Mesendoderm (in vitro differentiated cells): ENCODE measurements around the gene SCIMP.

Experiments used
- DNase-seq: peaks from one replicate; pipeline ENCODE4 v3.0.0; 2013
- H2AK5ac ChIP-seq: 2 replicates; pipeline ENCODE4 v1.6.1; 2013; ENCODE audit warnings: low read length, inconsistent platforms
- H2BK120ac ChIP-seq: 2 replicates; pipeline ENCODE4 v1.6.1; 2013; ENCODE audit warnings: low read depth, mild to moderate bottlenecking, low read length, moderate library complexity, mixed read lengths
- H2BK15ac ChIP-seq: replicated peaks from 2 replicates; pipeline ENCODE4 v1.6.1; 2013; ENCODE audit warnings: low read depth, mild to moderate bottlenecking, moderate library complexity
- H2BK5ac ChIP-seq: 2 replicates; pipeline ENCODE4 v1.6.1; 2013; ENCODE audit warnings: low read length, inconsistent platforms
- H3K18ac ChIP-seq: 2 replicates; pipeline ENCODE4 v1.6.1; 2013; ENCODE audit warnings: mild to moderate bottlenecking, low read length, mixed read lengths
- H3K23ac ChIP-seq: one replicate; pipeline ENCODE4 v1.6.1; 2013; ENCODE audit warnings: low read length
- H3K27ac ChIP-seq: 2 replicates; pipeline ENCODE4 v1.5.1; 2013; ENCODE audit warnings: low read depth, mild to moderate bottlenecking, inconsistent platforms, low read length, moderate library complexity
- H3K27me3 ChIP-seq: 2 replicates; pipeline ENCODE4 v1.6.1; 2013; ENCODE audit warnings: low read length, control low read depth, mild to moderate bottlenecking, inconsistent platforms; ENCODE audit not compliant: insufficient read depth, poor library complexity
- H3K36me3 ChIP-seq: 2 replicates; pipeline ENCODE4 v1.6.1; 2013; ENCODE audit warnings: low read length, inconsistent platforms; ENCODE audit not compliant: control insufficient read depth, insufficient read depth
- H3K4ac ChIP-seq: one replicate; pipeline ENCODE4 v1.6.1; 2013; ENCODE audit warnings: low read depth, mild to moderate bottlenecking, low read length, moderate library complexity
- H3K4me1 ChIP-seq: 2 replicates; pipeline ENCODE4 v1.6.1; 2013; ENCODE audit warnings: low read depth, low read length, inconsistent platforms; ENCODE audit not compliant: control insufficient read depth
- H3K4me2 ChIP-seq: 2 replicates; pipeline ENCODE4 v1.6.1; 2013; ENCODE audit warnings: low read length
- H3K4me3 ChIP-seq: 2 replicates; pipeline ENCODE4 v1.5.1; 2013; ENCODE audit warnings: mild to moderate bottlenecking, low read length
- H3K56ac ChIP-seq: one replicate; pipeline ENCODE4 v1.6.1; 2013; ENCODE audit warnings: low read length
- H3K79me1 ChIP-seq: 2 replicates; pipeline ENCODE4 v1.6.1; 2013; ENCODE audit warnings: low read length, inconsistent platforms
- H3K79me2 ChIP-seq: 2 replicates; pipeline ENCODE4 v1.6.1; 2013; ENCODE audit warnings: mild to moderate bottlenecking, low read length; ENCODE audit not compliant: control insufficient read depth, insufficient read depth
- H3K9ac ChIP-seq: 2 replicates; pipeline ENCODE4 v1.6.1; 2013; ENCODE audit warnings: low read length, inconsistent platforms
- H4K5ac ChIP-seq: one replicate; pipeline ENCODE4 v1.6.1; 2013; ENCODE audit warnings: low read length
- H4K8ac ChIP-seq: one replicate; pipeline ENCODE4 v1.6.1; 2013; ENCODE audit warnings: low read depth, mild to moderate bottlenecking, control low read depth, low read length, moderate library complexity
- WGBS: extraction: QIAGEN DNeasy Blood & Tissue Kit; methylation state at CpG from one replicate; pipeline ENCODE4 v1.1.7; 2013; ENCODE audit warnings: low lambda C conversion rate, missing lambda C conversion rate; ENCODE audit not compliant: insufficient coverage; ENCODE audit errors: extremely low coverage; 5-methylcytosine and 5-hydroxymethylcytosine counted together

SCIMP gene

GRCh38 chr17:5269241-5269960 is 34.7 kb upstream of the SCIMP start:
- no peaks in the 10 kb centered on the region for H3K79me2 ChIP-seq
- H3K4me1 ChIP-seq: no peaks in the 10 kb centered on the region
- H3K4me2 ChIP-seq: no peak overlapping the region
- no peak overlapping the region for H3K9ac ChIP-seq
- no peak overlapping the region for H4K5ac ChIP-seq
- DNase-seq: no peak
- no CpG with 5 or more reads among the region's 4 CpGs for WGBS
- no peak overlapping the region for H3K18ac ChIP-seq
- no peak overlapping the region for H3K27ac ChIP-seq
- H2BK5ac ChIP-seq: no peak overlapping the region
- no peak overlapping the region for H4K8ac ChIP-seq
- H3K56ac ChIP-seq: no peak overlapping the region
- H2BK15ac ChIP-seq: no peak overlapping the region
- H2AK5ac ChIP-seq: no peak overlapping the region
- no peak overlapping the region for H2BK120ac ChIP-seq
- H3K4me3 ChIP-seq: no peak overlapping the region
- H3K36me3 ChIP-seq: no peaks in the 10 kb centered on the region
- no peaks in the 10 kb centered on the region for H3K79me1 ChIP-seq
- H3K23ac ChIP-seq: no peak overlapping the region
- no peaks in the 10 kb centered on the region for H3K27me3 ChIP-seq
- no peak overlapping the region for H3K4ac ChIP-seq

DNA sequence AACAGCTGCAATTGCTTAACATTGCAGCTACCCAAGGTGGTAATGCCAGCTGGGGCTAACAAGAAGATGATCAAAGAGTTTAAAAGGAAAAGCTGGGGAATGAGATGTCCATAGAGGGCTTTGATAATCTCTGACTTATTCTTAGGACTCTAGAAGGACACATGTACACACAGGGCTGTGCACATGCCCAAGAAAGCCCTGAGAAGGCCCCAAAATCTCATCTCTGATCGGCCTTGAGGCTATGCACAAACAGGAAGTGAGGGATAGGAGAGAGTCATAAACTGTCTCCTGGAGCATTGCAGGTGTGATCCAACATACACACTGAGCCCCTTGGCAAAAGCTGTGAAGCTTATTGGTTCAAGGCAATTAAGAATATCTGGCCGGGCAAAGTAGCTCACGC is 30.2 kb upstream of the SCIMP start:
- no peak for DNase-seq
- H2BK120ac ChIP-seq: no peak overlapping the region

GRCh38 chr17:5263441-5263840 is 28.8 kb upstream of the SCIMP start:
- H2BK120ac ChIP-seq: no peak overlapping the region

More for the DNA sequence above, 30.2 kb upstream of the SCIMP start:
- H3K27ac ChIP-seq: no peak overlapping the region
- no peaks in the 10 kb centered on the region for H3K4me1 ChIP-seq
- no peak overlapping the region for H3K4me2 ChIP-seq
- no peak overlapping the region for H2BK5ac ChIP-seq
- no peaks in the 10 kb centered on the region for H3K79me2 ChIP-seq
- H3K23ac ChIP-seq: no peak overlapping the region
- H3K4me3 ChIP-seq: no peak overlapping the region
- no peaks in the 10 kb centered on the region for H3K27me3 ChIP-seq
- no peaks in the 10 kb centered on the region for H3K36me3 ChIP-seq
- no peak overlapping the region for H3K56ac ChIP-seq
- no peak overlapping the region for H4K5ac ChIP-seq
- no peaks in the 10 kb centered on the region for H3K79me1 ChIP-seq
- no peak overlapping the region for H2AK5ac ChIP-seq
- no peak overlapping the region for H2BK15ac ChIP-seq
- no peak overlapping the region for H3K18ac ChIP-seq
- H4K8ac ChIP-seq: no peak overlapping the region
- WGBS: no CpG with 5 or more reads among the region's 3 CpGs
- H3K4ac ChIP-seq: no peak overlapping the region
- H3K9ac ChIP-seq: no peak overlapping the region

GRCh38 chr17:5262416-5262991 is 27.8 kb upstream of the SCIMP start:
- Histone ChIP-seq H3K4me3 (no peak overlapping the region), H3K9ac (no peak overlapping the region), H3K79me1 (no peaks in the 10 kb centered on the region), H4K5ac (no peak overlapping the region), H3K4ac (no peak overlapping the region), H2BK15ac (no peak overlapping the region), H3K23ac (no peak overlapping the region), H2BK5ac (no peak overlapping the region), H4K8ac (no peak overlapping the region), H2AK5ac (no peak overlapping the region), H3K4me1 (no peaks in the 10 kb centered on the region), H3K27me3 (no peaks in the 10 kb centered on the region), H3K79me2 (no peaks in the 10 kb centered on the region), H3K18ac (no peak overlapping the region), H3K56ac (no peak overlapping the region), H3K4me2 (no peak overlapping the region), H3K27ac (no peak overlapping the region), H2BK120ac (no peak overlapping the region), H3K36me3 (no peaks in the 10 kb centered on the region)
- WGBS: no CpG with 5 or more reads among the region's 2 CpGs
- DNase-seq: no peak

More at GRCh38 chr17:5263441-5263840, 28.8 kb upstream of the SCIMP start:
- no peaks in the 10 kb centered on the region for H3K36me3 ChIP-seq
- H3K56ac ChIP-seq: no peak overlapping the region
- H3K27ac ChIP-seq: no peak overlapping the region
- no peaks in the 10 kb centered on the region for H3K4me1 ChIP-seq
- H3K23ac ChIP-seq: no peak overlapping the region
- no peak for DNase-seq
- H3K18ac ChIP-seq: no peak overlapping the region
- no peaks in the 10 kb centered on the region for H3K79me2 ChIP-seq
- H3K4me2 ChIP-seq: no peak overlapping the region
- H4K8ac ChIP-seq: no peak overlapping the region
- no peak overlapping the region for H2BK15ac ChIP-seq
- no peak overlapping the region for H2BK5ac ChIP-seq
- no peak overlapping the region for H4K5ac ChIP-seq
- WGBS: no CpG with 5 or more reads among the region's 6 CpGs
- H3K9ac ChIP-seq: no peak overlapping the region
- H2AK5ac ChIP-seq: no peak overlapping the region
- no peak overlapping the region for H3K4ac ChIP-seq
- no peak overlapping the region for H3K4me3 ChIP-seq
- H3K27me3 ChIP-seq: no peaks in the 10 kb centered on the region
- no peaks in the 10 kb centered on the region for H3K79me1 ChIP-seq

DNA sequence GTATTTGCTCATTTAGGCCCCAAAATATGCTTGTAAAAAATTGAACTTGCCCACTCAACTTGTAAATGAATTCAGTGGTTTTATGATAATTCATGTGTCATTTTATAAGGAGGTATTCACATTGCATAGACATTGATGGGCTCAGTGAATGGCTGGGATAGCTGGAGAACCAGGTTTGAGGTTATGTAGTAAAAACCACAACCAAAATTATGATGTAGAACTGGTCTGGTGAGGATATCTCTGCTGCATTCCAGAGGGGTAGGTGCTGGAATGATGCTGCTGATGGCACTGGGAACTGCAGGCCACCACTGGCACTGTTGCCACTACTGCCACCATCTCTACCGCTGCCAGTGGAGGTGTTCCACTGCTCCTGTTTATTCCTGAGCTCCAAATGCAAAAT is 25.9 kb upstream of the SCIMP start:
- Histone ChIP-seq H3K9ac (no peak overlapping the region), H3K4me3 (no peak overlapping the region), H2AK5ac (no peak overlapping the region), H4K8ac (no peak overlapping the region), H2BK120ac (no peak overlapping the region), H2BK15ac (no peak overlapping the region), H2BK5ac (no peak overlapping the region), H3K23ac (no peak overlapping the region), H3K36me3 (no peaks in the 10 kb centered on the region), H3K79me1 (no peaks in the 10 kb centered on the region), H4K5ac (no peak overlapping the region), H3K18ac (no peak overlapping the region), H3K4ac (no peak overlapping the region), H3K4me2 (no peak overlapping the region), H3K79me2 (no peaks in the 10 kb centered on the region), H3K27ac (no peak overlapping the region), H3K4me1 (no peaks in the 10 kb centered on the region), H3K56ac (no peak overlapping the region), H3K27me3 (no peaks in the 10 kb centered on the region)
- no CpG with 5 or more reads among the region's 1 CpG for WGBS
- DNase-seq: no peak

GRCh38 chr17:5257124-5257523 is 22.5 kb upstream of the SCIMP start:
- whole genome bisulfite sequencing: 100% methylated on average over 1 of the region's 5 CpGs
- Histone ChIP-seq H3K27me3 (no peaks in the 10 kb centered on the region), H4K8ac (no peak overlapping the region), H3K79me2 (no peaks in the 10 kb centered on the region), H3K23ac (no peak overlapping the region), H3K36me3 (no peaks in the 10 kb centered on the region), H3K56ac (no peak overlapping the region), H2BK120ac (no peak overlapping the region), H3K18ac (no peak overlapping the region), H3K79me1 (no peaks in the 10 kb centered on the region), H4K5ac (no peak overlapping the region), H3K27ac (no peak overlapping the region), H3K9ac (no peak overlapping the region), H3K4me2 (no peak overlapping the region), H3K4ac (no peak overlapping the region), H3K4me3 (no peak overlapping the region), H3K4me1 (no peaks in the 10 kb centered on the region), H2AK5ac (no peak overlapping the region), H2BK5ac (no peak overlapping the region), H2BK15ac (no peak overlapping the region)
- DNase-seq: no peak
